SK-N-SH treated with all-trans-retinoic acid at 6 μM for 48 hours (cell line): ENCODE measurements around the gene SAMD4A.

Experiments
- ATAC-seq: fragments of 200-7000 bp; cut with Tn5 transposase; 3 replicates; pipeline ENCODE4 v1.9.1; 2020; ENCODE audit warnings: mild to moderate bottlenecking, moderate library complexity
- ARNTL ChIP-seq: fragments of 450-650 bp; formaldehyde crosslinking; IDR thresholded peaks from 2 replicates; pipeline ENCODE4 v1.5.0; 2020; ENCODE audit warnings: low read depth, mild to moderate bottlenecking, moderate library complexity, borderline replicate concordance
- CSDC2 ChIP-seq: fragments of 250-450 bp; sonication (Bioruptor Pico); IDR thresholded peaks from 2 replicates; pipeline ENCODE4 v1.5.0; 2020; ENCODE audit warnings: mild to moderate bottlenecking, moderate library complexity
- CSRNP3 ChIP-seq: fragments of 250-450 bp; sonication (Bioruptor Pico); IDR thresholded peaks from 2 replicates; pipeline ENCODE4 v1.5.1; 2021; ENCODE audit warnings: mild to moderate bottlenecking, moderate library complexity
- ESRRG ChIP-seq: fragments of 250-450 bp; sonication (Bioruptor Pico); IDR thresholded peaks from 2 replicates; pipeline ENCODE4 v1.6.1; 2021; ENCODE audit warnings: mild to moderate bottlenecking
- GLIS3 ChIP-seq: fragments of 250-450 bp; sonication (Bioruptor Pico); IDR thresholded peaks from 2 replicates; pipeline ENCODE4 v1.5.0; 2020; ENCODE audit warnings: mild to moderate bottlenecking, moderate library complexity
- ISL1 ChIP-seq: fragments of 250-450 bp; sonication (Bioruptor Pico); IDR thresholded peaks from 2 replicates; pipeline ENCODE4 v2.1.2; 2022; ENCODE audit warnings: mild to moderate bottlenecking, moderate library complexity
- OSR1 ChIP-seq: fragments of 250-450 bp; sonication (Bioruptor Pico); IDR thresholded peaks from 2 replicates; pipeline ENCODE4 v1.8.0; 2022; ENCODE audit warnings: moderate library complexity, mild to moderate bottlenecking, inconsistent platforms
- PPARA ChIP-seq: fragments of 250-450 bp; sonication (Bioruptor Pico); IDR thresholded peaks from 2 replicates; pipeline ENCODE4 v1.5.0; 2020; ENCODE audit warnings: mild to moderate bottlenecking, borderline replicate concordance
- TCF4 ChIP-seq: fragments of 250-450 bp; sonication (Bioruptor Pico); IDR thresholded peaks from 2 replicates; pipeline ENCODE4 v1.8.0; 2021; ENCODE audit warnings: mild to moderate bottlenecking, moderate library complexity, borderline replicate concordance
- TOX ChIP-seq: fragments of 250-450 bp; sonication (Bioruptor Pico); IDR thresholded peaks from 2 replicates; pipeline ENCODE4 v1.8.0; 2021; ENCODE audit warnings: mild to moderate bottlenecking, moderate library complexity, borderline replicate concordance
- TSHZ2 ChIP-seq: fragments of 250-450 bp; sonication (Bioruptor Pico); IDR thresholded peaks from 2 replicates; pipeline ENCODE4 v1.5.0; 2020; ENCODE audit warnings: mild to moderate bottlenecking, moderate library complexity
- ZFP3 ChIP-seq: fragments of 250-450 bp; sonication (Bioruptor Pico); IDR thresholded peaks from 2 replicates; pipeline ENCODE4 v1.5.0; 2020; ENCODE audit warnings: mild to moderate bottlenecking, moderate library complexity
- ZFP30 ChIP-seq: fragments of 450-650 bp; formaldehyde crosslinking; IDR thresholded peaks from 2 replicates; pipeline ENCODE4 v1.5.0; 2022; ENCODE audit warnings: mild to moderate bottlenecking, moderate library complexity
- ZNF565 ChIP-seq: fragments of 450-650 bp; formaldehyde crosslinking; conservative IDR thresholded peaks from 2 replicates; pipeline ENCODE4 v1.5.0; 2020; ENCODE audit warnings: low read depth, mild to moderate bottlenecking, moderate library complexity
- ZNF8 ChIP-seq: fragments of 450-650 bp; formaldehyde crosslinking; IDR thresholded peaks from 2 replicates; pipeline ENCODE4 v1.5.0; 2020; ENCODE audit warnings: mild to moderate bottlenecking, moderate library complexity
- TF ChIP-seq, protein P1 (sequence below): fragments of 250-450 bp; sonication (Bioruptor Pico); IDR thresholded peaks from 2 replicates; pipeline ENCODE4 v1.8.0; 2021; ENCODE audit warnings: low read depth, mild to moderate bottlenecking, moderate library complexity, borderline replicate concordance
- TF ChIP-seq, protein P2 (sequence below): fragments of 250-450 bp; sonication (Bioruptor Pico); IDR thresholded peaks from 2 replicates; pipeline ENCODE4 v1.5.1; 2020; ENCODE audit warnings: low read depth, mild to moderate bottlenecking, moderate library complexity
- TF ChIP-seq, protein P3 (sequence below): fragments of 250-450 bp; sonication (Bioruptor Pico); IDR thresholded peaks from 2 replicates; pipeline ENCODE4 v1.8.0; 2020; ENCODE audit warnings: mild to moderate bottlenecking, moderate library complexity, borderline replicate concordance

SAMD4A gene

DNA sequence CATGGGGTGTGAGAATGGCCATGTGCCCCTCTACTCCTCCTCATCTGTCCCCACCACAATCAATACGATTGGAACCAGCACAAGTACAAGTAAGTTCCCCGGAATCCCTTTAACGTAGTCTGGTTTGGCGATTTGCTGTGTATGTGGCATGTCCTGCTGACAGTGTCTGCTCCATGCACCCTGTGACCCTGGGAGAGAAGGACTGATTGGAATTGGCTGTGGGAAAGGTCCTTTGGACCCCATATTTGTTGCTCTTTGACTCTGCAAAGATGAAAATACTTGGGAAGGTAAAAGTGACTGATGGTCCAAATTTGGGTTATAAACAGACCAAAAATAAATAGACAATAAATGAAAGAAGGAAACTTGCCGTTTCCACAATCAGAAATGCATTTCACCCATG, 135.6 kb downstream of the SAMD4A start (continued):
- no peak for TF ChIP-seq PPARA (CRISPR knock-in tag)
- TF ChIP-seq, all 23 proteins: peak for 0

- TF ChIP-seq OSR1 (CRISPR knock-in tag), result no peak
- no peak for TF ChIP-seq ESRRG (CRISPR knock-in tag)
- TF ChIP-seq CSDC2 (CRISPR knock-in tag), result no peak
- no peak for TF ChIP-seq TOX
- no peak for TF ChIP-seq ZNF565 (CRISPR knock-in tag)
- no peak for TF ChIP-seq ZNF8 (CRISPR knock-in tag)
- TF ChIP-seq, protein P1, sequence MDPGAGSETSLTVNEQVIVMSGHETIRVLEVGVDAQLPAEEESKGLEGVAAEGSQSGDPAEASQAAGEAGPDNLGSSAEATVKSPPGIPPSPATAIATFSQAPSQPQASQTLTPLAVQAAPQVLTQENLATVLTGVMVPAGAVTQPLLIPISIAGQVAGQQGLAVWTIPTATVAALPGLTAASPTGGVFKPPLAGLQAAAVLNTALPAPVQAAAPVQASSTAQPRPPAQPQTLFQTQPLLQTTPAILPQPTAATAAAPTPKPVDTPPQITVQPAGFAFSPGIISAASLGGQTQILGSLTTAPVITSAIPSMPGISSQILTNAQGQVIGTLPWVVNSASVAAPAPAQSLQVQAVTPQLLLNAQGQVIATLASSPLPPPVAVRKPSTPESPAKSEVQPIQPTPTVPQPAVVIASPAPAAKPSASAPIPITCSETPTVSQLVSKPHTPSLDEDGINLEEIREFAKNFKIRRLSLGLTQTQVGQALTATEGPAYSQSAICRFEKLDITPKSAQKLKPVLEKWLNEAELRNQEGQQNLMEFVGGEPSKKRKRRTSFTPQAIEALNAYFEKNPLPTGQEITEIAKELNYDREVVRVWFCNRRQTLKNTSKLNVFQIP, result no peak
- TF ChIP-seq, protein P2, sequence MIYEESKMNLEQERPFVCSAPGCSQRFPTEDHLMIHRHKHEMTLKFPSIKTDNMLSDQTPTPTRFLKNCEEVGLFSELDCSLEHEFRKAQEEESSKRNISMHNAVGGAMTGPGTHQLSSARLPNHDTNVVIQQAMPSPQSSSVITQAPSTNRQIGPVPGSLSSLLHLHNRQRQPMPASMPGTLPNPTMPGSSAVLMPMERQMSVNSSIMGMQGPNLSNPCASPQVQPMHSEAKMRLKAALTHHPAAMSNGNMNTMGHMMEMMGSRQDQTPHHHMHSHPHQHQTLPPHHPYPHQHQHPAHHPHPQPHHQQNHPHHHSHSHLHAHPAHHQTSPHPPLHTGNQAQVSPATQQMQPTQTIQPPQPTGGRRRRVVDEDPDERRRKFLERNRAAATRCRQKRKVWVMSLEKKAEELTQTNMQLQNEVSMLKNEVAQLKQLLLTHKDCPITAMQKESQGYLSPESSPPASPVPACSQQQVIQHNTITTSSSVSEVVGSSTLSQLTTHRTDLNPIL (CRISPR knock-in tag), result no peak
- no peak for TF ChIP-seq TSHZ2 (CRISPR knock-in tag)
- TF ChIP-seq ZFP3 (CRISPR knock-in tag), result no peak
- no peak for TF ChIP-seq ISL1 (CRISPR knock-in tag)
- ATAC-seq, result no peak
These were observed 136.2 kb downstream of the SAMD4A start for GRCh38 chr14:54703082-54703481.

DNA sequence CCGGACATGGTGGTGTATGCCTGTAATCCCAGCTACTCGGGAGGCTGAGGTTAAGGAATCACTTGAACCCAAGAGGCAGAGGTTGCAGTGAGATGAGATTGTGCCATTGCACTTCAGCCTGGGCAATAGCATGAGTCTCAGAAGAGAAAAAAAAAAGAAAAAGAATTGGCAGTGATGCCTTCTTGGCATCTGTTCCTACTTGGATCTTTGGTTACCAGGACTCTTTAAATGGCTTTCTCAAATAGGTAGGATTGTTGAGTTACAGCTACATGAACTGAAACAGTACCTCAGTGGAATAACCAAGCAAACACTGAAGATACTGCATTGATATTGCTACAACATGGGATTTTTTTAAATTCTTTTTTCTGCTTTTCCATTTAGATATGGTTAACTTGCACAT, 136.8 kb downstream of the SAMD4A start:
- TF ChIP-seq CSRNP3 (CRISPR knock-in tag) (no peak), ZFP30 (CRISPR knock-in tag) (no peak), ZFP3 (CRISPR knock-in tag) (no peak), ARNTL (CRISPR knock-in tag) (no peak), TOX (no peak), PPARA (CRISPR knock-in tag) (no peak), ISL1 (CRISPR knock-in tag) (no peak), TCF4 (CRISPR knock-in tag) (no peak)
- TF ChIP-seq, protein P2 (CRISPR knock-in tag), result no peak
- TF ChIP-seq, protein P1, result no peak
- TF ChIP-seq, all 23 proteins: peak for 0
- ATAC-seq, result no peak

- no peak for ATAC-seq
- TF ChIP-seq TCF4 (CRISPR knock-in tag), result no peak
- no peak for TF ChIP-seq CSRNP3 (CRISPR knock-in tag)
- no peak for TF ChIP-seq ARNTL (CRISPR knock-in tag)
- TF ChIP-seq, protein P3, sequence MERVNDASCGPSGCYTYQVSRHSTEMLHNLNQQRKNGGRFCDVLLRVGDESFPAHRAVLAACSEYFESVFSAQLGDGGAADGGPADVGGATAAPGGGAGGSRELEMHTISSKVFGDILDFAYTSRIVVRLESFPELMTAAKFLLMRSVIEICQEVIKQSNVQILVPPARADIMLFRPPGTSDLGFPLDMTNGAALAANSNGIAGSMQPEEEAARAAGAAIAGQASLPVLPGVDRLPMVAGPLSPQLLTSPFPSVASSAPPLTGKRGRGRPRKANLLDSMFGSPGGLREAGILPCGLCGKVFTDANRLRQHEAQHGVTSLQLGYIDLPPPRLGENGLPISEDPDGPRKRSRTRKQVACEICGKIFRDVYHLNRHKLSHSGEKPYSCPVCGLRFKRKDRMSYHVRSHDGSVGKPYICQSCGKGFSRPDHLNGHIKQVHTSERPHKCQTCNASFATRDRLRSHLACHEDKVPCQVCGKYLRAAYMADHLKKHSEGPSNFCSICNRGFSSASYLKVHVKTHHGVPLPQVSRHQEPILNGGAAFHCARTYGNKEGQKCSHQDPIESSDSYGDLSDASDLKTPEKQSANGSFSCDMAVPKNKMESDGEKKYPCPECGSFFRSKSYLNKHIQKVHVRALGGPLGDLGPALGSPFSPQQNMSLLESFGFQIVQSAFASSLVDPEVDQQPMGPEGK (CRISPR knock-in tag), result no peak
- TF ChIP-seq ISL1 (CRISPR knock-in tag), result no peak
- TF ChIP-seq ZNF8 (CRISPR knock-in tag), result no peak
- no peak for TF ChIP-seq GLIS3
- no peak for TF ChIP-seq ESRRG (CRISPR knock-in tag)
- no peak for TF ChIP-seq ZFP3 (CRISPR knock-in tag)
These were observed 137.8 kb downstream of the SAMD4A start for GRCh38 chr14:54704768-54705167.
